ENCODE results near the gene CBLB.

The CBLB gene

DNA sequence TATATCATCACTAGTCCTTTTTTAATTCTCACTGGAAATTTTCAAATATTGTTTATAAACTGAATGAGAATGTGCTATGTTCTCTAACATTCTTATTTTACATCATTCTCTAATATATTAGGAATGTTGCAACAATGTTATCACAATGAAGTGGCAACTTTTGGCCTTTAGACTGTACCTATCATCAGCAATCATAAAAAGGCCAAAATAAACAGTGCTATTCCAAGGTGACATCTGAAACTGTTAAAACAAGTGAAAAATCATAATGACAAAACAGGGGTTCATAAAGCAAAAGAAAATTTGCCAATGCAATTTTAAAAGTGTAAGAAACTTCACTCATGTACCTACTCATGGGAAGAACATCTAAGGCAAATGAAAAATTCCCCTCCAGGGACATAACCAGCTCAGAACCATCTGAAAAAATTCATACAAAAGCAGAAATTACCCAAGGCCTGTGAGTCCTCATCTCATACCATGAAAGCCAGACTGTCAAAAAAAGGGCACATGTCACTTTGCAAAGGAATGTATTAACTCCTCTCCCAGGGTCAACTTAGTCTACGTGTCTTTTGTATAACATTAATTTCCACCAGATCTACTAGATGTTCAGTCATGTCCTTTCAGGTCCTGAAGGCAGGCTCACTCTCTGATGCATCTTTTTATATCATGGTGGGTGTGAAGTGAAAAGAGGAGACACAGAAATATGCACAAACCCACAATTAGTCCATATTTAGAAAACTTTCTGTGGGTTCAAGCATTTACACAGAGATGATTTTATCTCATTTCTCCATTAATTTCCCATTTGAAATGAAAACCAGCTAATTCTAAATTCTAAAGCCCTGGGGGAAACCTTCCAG lies 211.9 kb downstream of the CBLB start:
- no peak for TF ChIP-seq CTCF (IDR thresholded peaks at IDR 0.05; ENCODE audit: unreplicated experiment in 3 of 3)
- Mint-ChIP-seq H3K4me1 (peaks cover 6% of the 10 kb centered on the region), H3K9me3 (no peaks in the 10 kb centered on the region), H3K36me3 (ENCODE audit: low read depth) (peaks cover 43% of the 10 kb centered on the region), H3K27ac (no peak overlapping the region), H3K4me3 (no peak overlapping the region), H3K27me3 (ENCODE audit: low read depth) (no peaks in the 10 kb centered on the region)

GRCh38 chr3:105653868-105654267 lies 214.9 kb downstream of the CBLB start:
- TF ChIP-seq CTCF (IDR thresholded peaks at IDR 0.05; ENCODE audit: unreplicated experiment in 3 of 3), result no peak
- H3K4me1 Mint-ChIP-seq, result peaks cover 4% of the 10 kb centered on the region
- H3K27me3 Mint-ChIP-seq (ENCODE audit: low read depth), result no peaks in the 10 kb centered on the region
- H3K27ac Mint-ChIP-seq, result no peak overlapping the region
- H3K36me3 Mint-ChIP-seq (ENCODE audit: low read depth), result peaks cover 23% of the 10 kb centered on the region
- H3K4me3 Mint-ChIP-seq, result no peak overlapping the region
- no peaks in the 10 kb centered on the region for H3K9me3 Mint-ChIP-seq

DNA sequence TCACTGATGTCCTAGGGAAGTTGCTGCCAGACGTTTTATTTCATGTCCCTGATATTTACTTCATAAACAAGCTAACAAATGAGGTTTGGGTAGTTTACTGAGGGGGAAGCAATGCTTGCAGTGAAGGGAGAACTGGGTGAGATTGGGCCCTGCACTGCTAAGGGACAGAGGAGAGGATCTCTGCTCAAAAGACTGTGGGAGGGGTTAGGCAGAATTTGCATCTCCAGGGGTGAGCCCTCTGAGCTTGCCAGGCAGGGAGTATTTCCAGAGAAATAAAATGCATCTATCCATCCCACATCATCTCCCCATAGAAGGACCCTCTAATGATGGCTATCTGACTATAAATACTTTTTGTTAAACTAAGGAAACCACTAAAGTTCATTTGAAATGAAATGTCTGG lies 215.6 kb downstream of the CBLB start:
- H3K9me3 Mint-ChIP-seq, result no peaks in the 10 kb centered on the region
- peaks cover 16% of the 10 kb centered on the region for H3K36me3 Mint-ChIP-seq (ENCODE audit: low read depth)
- H3K4me1 Mint-ChIP-seq, result peaks cover 4% of the 10 kb centered on the region
- no peak for TF ChIP-seq CTCF (IDR thresholded peaks at IDR 0.05; ENCODE audit: unreplicated experiment in 3 of 3)
- no peak overlapping the region for H3K27ac Mint-ChIP-seq
- no peaks in the 10 kb centered on the region for H3K27me3 Mint-ChIP-seq (ENCODE audit: low read depth)
- no peak overlapping the region for H3K4me3 Mint-ChIP-seq

- no peaks in the 10 kb centered on the region for H3K27me3 Mint-ChIP-seq (ENCODE audit: low read depth)
- H3K27ac Mint-ChIP-seq, result no peak overlapping the region
- no peaks in the 10 kb centered on the region for H3K36me3 Mint-ChIP-seq (ENCODE audit: low read depth)
- TF ChIP-seq CTCF (IDR thresholded peaks at IDR 0.05; ENCODE audit: unreplicated experiment in 3 of 3), result no peak
- no peak overlapping the region for H3K4me3 Mint-ChIP-seq
- peaks cover 4% of the 10 kb centered on the region for H3K4me1 Mint-ChIP-seq
- H3K9me3 Mint-ChIP-seq, result no peaks in the 10 kb centered on the region
Measured at GRCh38 chr3:105649480-105649879, 219.3 kb downstream of the CBLB start.

- no peak for TF ChIP-seq CTCF (IDR thresholded peaks at IDR 0.05; ENCODE audit: unreplicated experiment in 3 of 3)
- H3K27ac Mint-ChIP-seq, result no peak overlapping the region
- H3K4me3 Mint-ChIP-seq, result no peak overlapping the region
- H3K27me3 Mint-ChIP-seq (ENCODE audit: low read depth), result no peaks in the 10 kb centered on the region
- no peaks in the 10 kb centered on the region for H3K36me3 Mint-ChIP-seq (ENCODE audit: low read depth)
- peaks cover 5% of the 10 kb centered on the region for H3K9me3 Mint-ChIP-seq
- peaks cover 4% of the 10 kb centered on the region for H3K4me1 Mint-ChIP-seq
Measured at GRCh38 chr3:105647047-105647446, 221.8 kb downstream of the CBLB start.

GRCh38 chr3:105639131-105639530 lies 229.7 kb downstream of the CBLB start:
- Mint-ChIP-seq H3K4me1 (no peaks in the 10 kb centered on the region), H3K9me3 (peaks cover 5% of the 10 kb centered on the region), H3K27me3 (ENCODE audit: low read depth) (no peaks in the 10 kb centered on the region), H3K27ac (no peak overlapping the region), H3K36me3 (ENCODE audit: low read depth) (no peaks in the 10 kb centered on the region), H3K4me3 (no peak overlapping the region)
- TF ChIP-seq CTCF (IDR thresholded peaks at IDR 0.05; ENCODE audit: unreplicated experiment in 3 of 3), result no peak
